NCI-H446 (cell line): ENCODE data around the gene INSRR.

Experiments
- DNase-seq, 2 experiments: peaks; one replicate each; lab custom pipeline; 2025; lab: John Stamatoyannopoulos, UW

INSRR gene

GRCh38 chr1:156858959-156859522, at the start of gene INSRR:
TSS of gene INSRR (minus strand) at chr1:156859117. CDS start at chr1:156858621, 496 bp downstream.
- no peak for DNase-seq

GRCh38 chr1:156908541-156908940, 49.6 kb upstream of the INSRR start:
- no peak for DNase-seq

- no peak for DNase-seq
Measured at GRCh38 chr1:156906206-156906906, 47.4 kb upstream of the INSRR start.

- no peak for DNase-seq
Measured at GRCh38 chr1:156905651-156906050, 46.7 kb upstream of the INSRR start.

GRCh38 chr1:156905176-156905575, 46.3 kb upstream of the INSRR start:
- DNase-seq: no peak

- DNase-seq: no peak
Measured at GRCh38 chr1:156904187-156904959, 45.5 kb upstream of the INSRR start.

- DNase-seq: no peak
Measured at GRCh38 chr1:156903328-156904091, 44.6 kb upstream of the INSRR start.

- no peak for DNase-seq
Measured at GRCh38 chr1:156901966-156902915, 43.3 kb upstream of the INSRR start.

GRCh38 chr1:156901590-156901900, 42.6 kb upstream of the INSRR start:
- DNase-seq: no peak

GRCh38 chr1:156900896-156901589, 42.1 kb upstream of the INSRR start:
- no peak for DNase-seq

GRCh38 chr1:156899956-156900718, 41.2 kb upstream of the INSRR start:
- no peak for DNase-seq

- no peak for DNase-seq
Measured at GRCh38 chr1:156898971-156899664, 40.2 kb upstream of the INSRR start.

GRCh38 chr1:156898161-156898566, 39.2 kb upstream of the INSRR start:
- no peak for DNase-seq

GRCh38 chr1:156897078-156897825, 38.3 kb upstream of the INSRR start:
- DNase-seq: no peak

GRCh38 chr1:156896490-156897033, 37.6 kb upstream of the INSRR start:
- DNase-seq: no peak

GRCh38 chr1:156895927-156896326, 37.0 kb upstream of the INSRR start:
- DNase-seq: no peak

GRCh38 chr1:156895455-156895812, 36.5 kb upstream of the INSRR start:
- DNase-seq: no peak

- no peak for DNase-seq
Measured at GRCh38 chr1:156894711-156895454, 36.0 kb upstream of the INSRR start.
